SK-N-SH (cell line): Measurements from ENCODE around the gene RGS7BP. TPM values are rescaled to one million over a fixed set of nuclear protein-coding genes. Genes with fewer than 3 reads are reported as not detected.
A peak's percentile ranks its signal among the peaks of the same experiment; 100 is the strongest.

Source experiments
- CTCF ChIA-PET: fragments of 300-600, 350-600 bp; formaldehyde crosslinking; extraction: SDS; loops from one replicate; lab custom pipeline; 2021; lab: Yijun Ruan, JAX
- POLR2A ChIA-PET: fragments of 350-600 bp; sonication (Branson Sonifier 250); formaldehyde crosslinking; extraction: SDS; loops from one replicate; lab custom pipeline; 2020; ENCODE audit warnings: antibody characterized with exemption, inconsistent platforms; lab: Yijun Ruan, JAX
- DNase-seq: peaks from one replicate; pipeline ENCODE4 v3.0.0; 2012
- H2AFZ ChIP-seq: fragments of 200-600 bp; sonication (generic); 2 replicates; pipeline ENCODE4 v1.8.1; 2016; ENCODE audit warnings: antibody characterized with exemption, mild to moderate bottlenecking, low read depth
- H3F3A ChIP-seq: fragments of 200-600 bp; sonication (generic); replicated peaks from 2 replicates; pipeline ENCODE3; 2016; ENCODE audit warnings: antibody characterized with exemption, mild to moderate bottlenecking; ENCODE audit not compliant: insufficient read depth
- H3K27ac ChIP-seq, 2 experiments: fragments of 200-500 bp in 1 of 2; fragments of 200-600 bp in 1 of 2; sonication (Bioruptor generic) in 1 of 2; sonication (generic), shearing (Covaris generic) in 1 of 2; 2 replicates each; pipeline versions ENCODE4 v1.5.1 to v1.6.1; 2014 to 2016; ENCODE audit warnings: low read depth in 2 of 2, inconsistent platforms in 1 of 2, low read length in 1 of 2, mild to moderate bottlenecking in 1 of 2, mixed read lengths in 1 of 2
- H3K27me3 ChIP-seq: fragments of 200-600 bp; sonication (generic), shearing (Covaris generic); 2 replicates; pipeline ENCODE4 v1.6.1; 2016; ENCODE audit warnings: mixed run types; ENCODE audit not compliant: insufficient read depth
- H3K36me3 ChIP-seq, 2 experiments: fragments of 200-500 bp in 1 of 2; fragments of 200-600 bp in 1 of 2; sonication (Bioruptor generic) in 1 of 2; sonication (generic) in 1 of 2; replicated peaks in 1 of 2; 2 replicates each; pipeline versions ENCODE3 to v1.5.1; 2014 to 2016; ENCODE audit warnings: low read length in 1 of 2, mild to moderate bottlenecking in 1 of 2; ENCODE audit not compliant: insufficient read depth in 2 of 2, control insufficient read depth in 1 of 2
- H3K4me1 ChIP-seq, 2 experiments: fragments of 200-500 bp in 1 of 2; fragments of 200-600 bp in 1 of 2; sonication (Bioruptor generic) in 1 of 2; sonication (generic), shearing (Covaris generic) in 1 of 2; 2 replicates each; pipeline versions ENCODE4 v1.5.1 to v1.6.1; 2014 to 2016; ENCODE audit warnings: low read depth in 1 of 2, low read length in 1 of 2, mixed run types in 1 of 2; ENCODE audit not compliant: insufficient read depth in 2 of 2, control insufficient read depth in 1 of 2
- H3K4me2 ChIP-seq: fragments of 200-600 bp; sonication (generic), shearing (Covaris generic); 2 replicates; pipeline ENCODE4 v1.6.1; 2017; ENCODE audit warnings: mixed run types
- H3K4me3 ChIP-seq, 2 experiments: fragments of 200-500 bp in 1 of 2; fragments of 200-600 bp in 1 of 2; sonication (Bioruptor generic) in 1 of 2; sonication (generic), shearing (Covaris generic) in 1 of 2; 2 replicates each; pipeline versions ENCODE4 v1.5.1 to v1.8.1; 2014 to 2016; ENCODE audit warnings: low read depth in 2 of 2, inconsistent platforms in 1 of 2, low read length in 1 of 2, mild to moderate bottlenecking in 1 of 2, mixed read lengths in 1 of 2, moderate library complexity in 1 of 2
- H3K79me2 ChIP-seq: fragments of 200-600 bp; sonication (generic); 2 replicates; pipeline ENCODE4 v1.8.1; 2017; ENCODE audit warnings: mild to moderate bottlenecking; ENCODE audit not compliant: insufficient read depth
- H3K9ac ChIP-seq: fragments of 200-600 bp; sonication (generic); 2 replicates; pipeline ENCODE4 v1.6.1; 2017; ENCODE audit warnings: mixed run types
- H3K9me2 ChIP-seq: fragments of 200-600 bp; sonication (generic); 2 replicates; pipeline ENCODE4 v1.6.1; 2017; ENCODE audit warnings: mixed run types
- H3K9me3 ChIP-seq: fragments of 200-600 bp; sonication (generic); 2 replicates; pipeline ENCODE4 v1.6.1; 2017; ENCODE audit warnings: mixed run types, mild to moderate bottlenecking, moderate library complexity
- H4K20me1 ChIP-seq: fragments of 200-600 bp; sonication (generic); 2 replicates; pipeline ENCODE4 v1.6.1; 2017; ENCODE audit warnings: mild to moderate bottlenecking, mixed run types; ENCODE audit not compliant: insufficient read depth
- CHD2 ChIP-seq: fragments of 150-350 bp; IDR thresholded peaks from 2 replicates; pipeline ENCODE4 v1.6.1; 2018; ENCODE audit warnings: low read length; ENCODE audit not compliant: partially characterized antibody
- CTCF ChIP-seq: fragments of 200-600 bp; sonication (generic); IDR thresholded peaks from 2 replicates; pipeline ENCODE4 v1.6.1; 2017; ENCODE audit warnings: antibody characterized with exemption, mild to moderate bottlenecking, moderate library complexity
- ELF1 ChIP-seq: IDR thresholded peaks from 2 replicates; pipeline ENCODE4 v1.4.0; 2012
- EZH2phosphoT487 ChIP-seq: fragments of 200-600 bp; sonication (generic); IDR thresholded peaks from 2 replicates; pipeline ENCODE4 v1.6.1; 2017; ENCODE audit warnings: low read depth, mixed run types, mild to moderate bottlenecking, antibody characterized with exemption, moderate library complexity, borderline replicate concordance
- FOSL2 ChIP-seq: IDR thresholded peaks from 2 replicates; pipeline ENCODE4 v1.4.0; 2012; ENCODE audit warnings: low read depth, mild to moderate bottlenecking, moderate library complexity, borderline replicate concordance
- FOXM1 ChIP-seq: IDR thresholded peaks from 2 replicates; pipeline ENCODE4 v1.4.0; 2012; ENCODE audit warnings: low read depth, mild to moderate bottlenecking
- GABPA ChIP-seq: IDR thresholded peaks from 2 replicates; pipeline ENCODE4 v1.4.0; 2012; ENCODE audit warnings: low read depth, mild to moderate bottlenecking
- RAD21 ChIP-seq: IDR thresholded peaks from 2 replicates; pipeline ENCODE4 v1.6.1; 2012; ENCODE audit warnings: mild to moderate bottlenecking, low read length
- REST ChIP-seq: IDR thresholded peaks from 2 replicates; pipeline ENCODE4 v1.6.1; 2012; ENCODE audit warnings: mild to moderate bottlenecking, low read depth, low read length, moderate library complexity
- RXRA ChIP-seq: IDR thresholded peaks from 2 replicates; pipeline ENCODE4 v1.4.0; 2012; ENCODE audit warnings: low read depth, mild to moderate bottlenecking, borderline replicate concordance
- SMC3 ChIP-seq: IDR thresholded peaks from 2 replicates; pipeline ENCODE4 v1.6.1; 2012; ENCODE audit warnings: low read depth, low read length, improper control_type of control experiment
- TCF12 ChIP-seq: IDR thresholded peaks from 2 replicates; pipeline ENCODE4 v1.4.0; 2012
- USF2 ChIP-seq: fragments of 150-350 bp; IDR thresholded peaks from 2 replicates; pipeline ENCODE4 v1.6.1; 2017; ENCODE audit warnings: antibody characterized with exemption, low read length, low read depth, borderline replicate concordance
- YY1 ChIP-seq: IDR thresholded peaks from 2 replicates; pipeline ENCODE4 v1.4.0; 2012; ENCODE audit warnings: low read depth, mild to moderate bottlenecking
- ZBTB33 ChIP-seq: IDR thresholded peaks from 2 replicates; pipeline ENCODE4 v1.4.0; 2012; ENCODE audit warnings: low read depth, borderline replicate concordance
- WGBS: methylation state at CpG from one replicate; pipeline ENCODE4 v1.1.6; 2017; ENCODE audit warnings: low lambda C conversion rate; 5-methylcytosine and 5-hydroxymethylcytosine counted together
- polyA plus RNA-seq, 3 experiments: library from polyadenylated mRNA; depleted of rRNA; stranded (reverse); fragments of >200 nt; gene quantifications; 2 replicates each; pipeline ENCODE4 v1.2.3, GENCODE V29; 2012

RGS7BP gene
- polyA plus RNA-seq, 1 of the 3 experiments (the other 2 are of a cell fraction), result not detected

GRCh38 chr5:64612344-64612961, 106.6 kb downstream of the RGS7BP start:
- H3K4me3 ChIP-seq, result peak overlapping the region in 1 of 2 experiments; percentile 39; a peak in 1 of 4 replicates
- no peak overlapping the region for H3K4me2 ChIP-seq
- H3K27me3 ChIP-seq, result peaks cover 22% of the 10 kb centered on the region
- peak; percentile 84 for TF ChIP-seq CTCF
- TF ChIP-seq USF2, result no peak
- TF ChIP-seq SMC3, result peak; percentile 61
- no peak for TF ChIP-seq FOSL2
- peak; percentile 86 for TF ChIP-seq RAD21
- no peak for TF ChIP-seq RXRA
- H3K36me3 ChIP-seq, result no peaks in the 10 kb centered on the region
- DNase-seq, result peak; percentile 20
- ChIA-PET CTCF (interaction anchor here (0.6 to 8.4 kb wide), 31 partner anchors 9 to 538 kb away, joined by 3 to 120 read pairs (median 4); partner anchors contain the start of gene SHISAL2B), POLR2A (no interaction called here)
- H3F3A ChIP-seq, result no peaks in the 10 kb centered on the region
- no peaks in the 10 kb centered on the region for H4K20me1 ChIP-seq
- peaks cover 3% of the 10 kb centered on the region; the same call in 1 of the 2 replicates for H3K9me2 ChIP-seq
- no peak overlapping the region; the same call in 1 of the 2 replicates for H2AFZ ChIP-seq
- no peaks in the 10 kb centered on the region for H3K79me2 ChIP-seq
- H3K27ac ChIP-seq, result no peak overlapping the region
- H3K4me1 ChIP-seq, result no peaks in the 10 kb centered on the region
- 21% methylated on average over 5 of the region's 5 CpGs for WGBS
- H3K9me3 ChIP-seq, result no peaks in the 10 kb centered on the region
- H3K9ac ChIP-seq, result no peak overlapping the region

- H2AFZ ChIP-seq, result no peak overlapping the region
- no peaks in the 10 kb centered on the region for H3K79me2 ChIP-seq
- POLR2A ChIA-PET, result no interaction called here
- no peak overlapping the region for H3K27ac ChIP-seq
- H3K9me2 ChIP-seq, result no peaks in the 10 kb centered on the region; the same call in 1 of the 2 replicates
- no peaks in the 10 kb centered on the region for H3K4me1 ChIP-seq
- H3K9me3 ChIP-seq, result no peaks in the 10 kb centered on the region
- no peaks in the 10 kb centered on the region for H3K36me3 ChIP-seq
- 2% methylated on average over 3 of the region's 3 CpGs for WGBS
- H3F3A ChIP-seq, result no peaks in the 10 kb centered on the region
- no peak for DNase-seq
- no peak overlapping the region for H3K4me3 ChIP-seq
- H3K9ac ChIP-seq, result no peak overlapping the region
- no peak overlapping the region for H3K4me2 ChIP-seq
- no peaks in the 10 kb centered on the region for H4K20me1 ChIP-seq
- CTCF ChIA-PET, result interaction anchor here (4.0 kb wide), 1 partner anchor 387 kb away, joined by 16 read pairs; no protein-coding TSS in a partner anchor
- peaks cover 21% of the 10 kb centered on the region for H3K27me3 ChIP-seq
- TF ChIP-seq REST, result no peak
- no peak for TF ChIP-seq ZBTB33
- no peak for TF ChIP-seq CTCF
- TF ChIP-seq YY1, result no peak
- TF ChIP-seq GABPA, result no peak
- no peak for TF ChIP-seq TCF12
- TF ChIP-seq EZH2phosphoT487, result no peak
- TF ChIP-seq CHD2, result no peak
- TF ChIP-seq ELF1, result no peak
- TF ChIP-seq FOXM1, result no peak
These were observed 110.1 kb downstream of the RGS7BP start for GRCh38 chr5:64615895-64616294.
